AG04449 (cell line): ENCODE measurements around the gene CALHM4.

Experiments
- CTCF ChIA-PET: fragments of 350-600 bp; formaldehyde crosslinking; extraction: SDS; loops from one replicate; lab custom pipeline; 2021; ENCODE audit warnings: antibody characterized with exemption; lab: Yijun Ruan, JAX
- POLR2A ChIA-PET: fragments of 400-600, 350-600 bp; formaldehyde crosslinking; extraction: SDS; loops from one replicate; lab custom pipeline; 2020; ENCODE audit warnings: antibody characterized with exemption, inconsistent platforms; lab: Yijun Ruan, JAX
- DNase-seq: peaks from one replicate; pipeline ENCODE4 v3.0.0-alpha.2; 2010; ENCODE audit warnings: low read depth, low spot score
- H3K4me3 ChIP-seq: 2 replicates; pipeline ENCODE4 v1.5.1; 2011; ENCODE audit warnings: low read depth, mild to moderate bottlenecking, control low read depth, low read length
- CTCF ChIP-seq: IDR thresholded peaks from one replicate; pipeline ENCODE4 v1.5.1; 2011; ENCODE audit warnings: mild to moderate bottlenecking, moderate library complexity, low read length, control low read depth, inconsistent platforms; ENCODE audit not compliant: insufficient read depth; ENCODE audit errors: missing control alignments

CALHM4 gene

GRCh38 chr6:116531675-116532570 is 21.6 kb upstream of the CALHM4 start:
- DNase-seq = no peak
- peak; percentile 57 for TF ChIP-seq CTCF
- POLR2A ChIA-PET = no interaction called here
- CTCF ChIA-PET = interaction anchor here (0.9 to 4.5 kb wide), 26 partner anchors 10 to 289 kb away, joined by 3 to 188 read pairs (median 11); partner anchors contain the start of genes CALHM4, CALHM5, RWDD1 and TRAPPC3L
- no peak overlapping the region for H3K4me3 ChIP-seq

- no peak for DNase-seq
- ChIA-PET CTCF (interaction anchor here (0.6 to 4.5 kb wide), 29 partner anchors 9 to 316 kb away, joined by 3 to 188 read pairs (median 8); partner anchors contain the start of genes CALHM4, CALHM5, DSE and RWDD1), POLR2A (interaction anchor here (1.3 kb wide), 1 partner anchor 24 kb away, joined by 3 read pairs; no protein-coding TSS in a partner anchor)
- peak; percentile 4 for TF ChIP-seq CTCF
- H3K4me3 ChIP-seq = no peak overlapping the region
Measured at GRCh38 chr6:116533233-116533957, 20.2 kb upstream of the CALHM4 start.

GRCh38 chr6:116535109-116535508 is 18.4 kb upstream of the CALHM4 start:
- CTCF ChIA-PET = interaction anchor here (0.8 to 4.5 kb wide), 30 partner anchors 7 to 318 kb away, joined by 3 to 188 read pairs (median 6); partner anchors contain the start of genes CALHM4, CALHM5, RWDD1 and TRAPPC3L

GRCh38 chr6:116536216-116536621 is 17.3 kb upstream of the CALHM4 start:
- DNase-seq = no peak
- CTCF ChIA-PET = interaction anchor here (1.0 to 9.6 kb wide), 19 partner anchors 11 to 268 kb away, joined by 3 to 188 read pairs (median 20); partner anchors contain the start of genes CALHM4, CALHM5, RWDD1 and TRAPPC3L
- POLR2A ChIA-PET = interaction anchor here (1.2 kb wide), 1 partner anchor 257 kb away, joined by 3 read pairs; the partner anchor contains the start of gene TSPYL1
- TF ChIP-seq CTCF = peak; percentile 37
- no peak overlapping the region for H3K4me3 ChIP-seq

More at GRCh38 chr6:116535109-116535508, 18.4 kb upstream of the CALHM4 start:
- POLR2A ChIA-PET = interaction anchor here (1.2 kb wide), 1 partner anchor 256 kb away, joined by 3 read pairs; the partner anchor contains the start of gene TSPYL1
- no peak overlapping the region for H3K4me3 ChIP-seq
- TF ChIP-seq CTCF = no peak
- DNase-seq = no peak

- no peak overlapping the region for H3K4me3 ChIP-seq
- POLR2A ChIA-PET = no interaction called here
- CTCF ChIA-PET = interaction anchor here (0.8 to 9.6 kb wide), 12 partner anchors 8 to 273 kb away, joined by 3 to 119 read pairs (median 8); partner anchors contain the start of genes CALHM4 and CALHM5
- no peak for TF ChIP-seq CTCF
- DNase-seq = no peak
Measured at GRCh38 chr6:116542426-116542825, 11.1 kb upstream of the CALHM4 start.
